Measurements from ENCODE around the gene TAF6L. TPM values are rescaled to one million over a fixed set of nuclear protein-coding genes. Genes with fewer than 3 reads are reported as not detected.

TAF6L gene
- total RNA-seq, 2 donors from 2014 or later: 5.8 to 9.5 TPM

- no peak for DNase-seq (ENCODE audit: low spot score)
- H3K27me3 ChIP-seq: no peaks in the 10 kb centered on the region
- no peak for TF ChIP-seq CTCF (IDR thresholded peaks at IDR 0.05)
- H3K4me3 ChIP-seq: no peak overlapping the region
- peaks cover 0 to 21% of the 10 kb centered on the region in 2 donors for H3K4me1 ChIP-seq
- H3K36me3 ChIP-seq: peaks cover 18% of the 10 kb centered on the region
- no peaks in the 10 kb centered on the region for H3K9me3 ChIP-seq
- H3K27ac ChIP-seq: no peak overlapping the region
Measured at GRCh38 chr11:62774407-62774806, 3.2 kb downstream of the TAF6L start.

DNA sequence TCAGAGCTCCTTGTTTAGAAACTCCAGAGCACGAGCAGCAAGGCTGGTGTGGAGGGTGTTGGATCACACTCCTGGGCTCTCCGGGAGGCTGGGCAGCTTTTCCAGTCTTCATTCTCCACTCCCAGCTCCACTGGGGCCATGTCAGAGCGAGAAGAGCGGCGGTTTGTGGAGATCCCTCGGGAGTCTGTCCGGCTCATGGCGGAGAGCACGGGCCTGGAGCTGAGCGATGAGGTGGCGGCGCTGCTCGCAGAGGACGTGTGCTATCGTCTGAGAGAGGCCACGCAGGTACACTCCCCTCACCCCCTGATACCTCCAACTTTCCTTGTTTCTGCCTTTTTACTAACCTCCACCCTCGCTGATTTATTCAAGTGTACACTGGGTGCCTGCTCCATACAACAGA lies 4.5 kb downstream of the TAF6L start:
- peaks cover 0 to 11% of the 10 kb centered on the region in 2 donors for H3K4me1 ChIP-seq
- DNase-seq (ENCODE audit: low spot score): no peak
- no peak overlapping the region for H3K27ac ChIP-seq
- no peak overlapping the region for H3K4me3 ChIP-seq
- no peak for TF ChIP-seq CTCF (IDR thresholded peaks at IDR 0.05)
- H3K9me3 ChIP-seq: no peaks in the 10 kb centered on the region
- H3K27me3 ChIP-seq: no peaks in the 10 kb centered on the region
- peaks cover 18% of the 10 kb centered on the region for H3K36me3 ChIP-seq

DNA sequence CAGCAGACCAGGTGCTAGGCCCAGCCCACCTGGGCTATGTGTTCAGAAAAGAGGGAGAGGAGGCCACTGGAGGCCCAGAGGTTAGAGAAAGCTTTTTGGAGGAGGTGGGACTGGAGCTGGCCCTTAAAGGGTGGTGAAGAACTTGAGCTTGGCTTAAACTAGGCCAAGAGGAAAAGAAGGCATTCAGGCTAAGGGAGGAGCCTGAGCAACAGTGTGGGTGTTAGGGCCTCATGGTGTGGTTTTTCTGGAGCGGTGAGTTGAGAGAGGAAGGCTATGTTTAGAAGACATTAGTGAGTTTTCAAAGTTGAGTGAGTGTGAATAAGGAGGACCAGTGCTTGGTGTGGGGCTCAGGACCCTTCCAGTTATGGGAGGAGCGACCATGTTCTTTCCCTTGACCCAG lies 6.2 kb downstream of the TAF6L start:
- no peaks in the 10 kb centered on the region for H3K9me3 ChIP-seq
- peaks cover 22% of the 10 kb centered on the region for H3K36me3 ChIP-seq
- peaks cover 0 to under 1% of the 10 kb centered on the region in 2 donors for H3K4me1 ChIP-seq
- H3K27ac ChIP-seq: no peak overlapping the region
- no peak for TF ChIP-seq CTCF (IDR thresholded peaks at IDR 0.05)
- DNase-seq (ENCODE audit: low spot score): no peak
- H3K27me3 ChIP-seq: no peaks in the 10 kb centered on the region
- no peak overlapping the region for H3K4me3 ChIP-seq

DNA sequence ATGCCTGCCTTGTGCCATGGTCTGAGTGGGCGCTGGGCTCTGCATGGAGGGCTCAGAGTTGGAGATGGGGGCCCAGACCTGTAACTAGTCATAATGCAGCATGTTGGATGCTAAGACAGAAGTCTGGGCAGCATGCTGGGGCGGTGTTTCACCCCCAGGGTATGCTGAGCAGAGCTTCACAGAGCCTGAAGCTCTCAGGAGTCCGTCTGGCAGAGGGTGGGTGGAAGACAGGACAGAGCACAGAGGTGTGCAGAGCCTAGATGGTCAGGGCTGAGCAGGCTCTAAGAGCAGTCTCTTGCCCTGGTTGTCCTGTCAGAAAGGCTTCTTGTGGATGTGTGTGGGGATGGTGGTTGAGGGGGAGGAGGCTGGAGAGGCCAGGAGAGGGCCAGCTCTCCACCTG lies 7.2 kb downstream of the TAF6L start:
- Histone ChIP-seq H3K4me1 (no peaks in the 10 kb centered on the region), H3K36me3 (peaks cover 29% of the 10 kb centered on the region), H3K27me3 (no peaks in the 10 kb centered on the region), H3K9me3 (no peaks in the 10 kb centered on the region), H3K27ac (no peak overlapping the region), H3K4me3 (no peak overlapping the region)
- no peak for TF ChIP-seq CTCF (IDR thresholded peaks at IDR 0.05)
- DNase-seq (ENCODE audit: low spot score): no peak

DNA sequence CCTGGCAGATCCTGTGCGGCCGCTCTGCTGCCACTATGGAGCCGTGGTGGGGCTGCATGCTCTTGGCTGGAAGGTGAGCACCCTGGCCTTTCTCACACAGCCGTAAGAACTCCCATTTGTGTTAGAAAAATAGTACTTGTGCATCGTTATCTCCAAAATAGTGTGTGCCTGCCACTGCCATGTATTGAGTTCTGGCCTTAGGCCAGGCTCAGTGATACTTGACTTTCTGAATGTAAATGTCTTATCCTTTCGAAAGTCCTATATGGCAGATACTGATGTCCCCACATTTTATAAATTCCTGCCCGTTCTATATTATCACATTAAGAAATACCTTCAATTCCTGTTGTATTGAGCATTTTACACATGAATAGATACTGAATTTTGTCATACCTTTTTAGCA lies 11.6 kb downstream of the TAF6L start:
- DNase-seq (ENCODE audit: low spot score): no peak
- Histone ChIP-seq H3K4me1 (peaks cover 0 to 10% of the 10 kb centered on the region in 2 donors), H3K36me3 (peaks cover 18% of the 10 kb centered on the region), H3K27me3 (no peaks in the 10 kb centered on the region), H3K9me3 (no peaks in the 10 kb centered on the region), H3K27ac (no peak overlapping the region), H3K4me3 (no peak overlapping the region)
- TF ChIP-seq CTCF (IDR thresholded peaks at IDR 0.05): no peak

- peak; percentile 92 for DNase-seq (ENCODE audit: low spot score)
- H3K4me3 ChIP-seq: peak overlapping the region; percentile 90 to 99
- peaks cover 0 to 38% of the 10 kb centered on the region in 2 donors for H3K4me1 ChIP-seq
- H3K27me3 ChIP-seq: no peaks in the 10 kb centered on the region
- peak; percentile 89 to 94 for TF ChIP-seq CTCF (IDR thresholded peaks at IDR 0.05)
- H3K9me3 ChIP-seq: no peaks in the 10 kb centered on the region
- H3K27ac ChIP-seq: peak overlapping the region; percentile 98 to 100
- peaks cover 19% of the 10 kb centered on the region for H3K36me3 ChIP-seq
Measured at GRCh38 chr11:62786318-62787004, 15.3 kb downstream of the TAF6L start.

Data from right atrium auricular region (tissue), 2 donors.